GM23338 (cell line): ENCODE results near the gene CSRNP3. TPM values are rescaled to one million over a fixed set of nuclear protein-coding genes. Genes with fewer than 3 reads are reported as not detected.
A peak's percentile ranks its signal among the peaks of the same experiment; 100 is the strongest.

ENCODE experiments used
- ATAC-seq: fragments of 200-7000 bp; cut with Tn5 transposase; 3 replicates; pipeline ENCODE4 v1.9.1; 2020
- DNase-seq: peaks from one replicate; pipeline ENCODE4 v3.0.0-alpha.2; 2015; ENCODE audit warnings: low spot score
- H2AFZ ChIP-seq: fragments of 200-600 bp; sonication (generic); 2 replicates; pipeline ENCODE4 v1.8.0; 2016; ENCODE audit warnings: antibody characterized with exemption, mild to moderate bottlenecking, moderate library complexity
- H3F3A ChIP-seq: fragments of 200-600 bp; sonication (generic); replicated peaks from 2 replicates; pipeline ENCODE4 v1.8.0; 2017; ENCODE audit warnings: antibody characterized with exemption, mixed run types, low read depth
- H3K27ac ChIP-seq: fragments of 200-600 bp; sonication (generic); 2 replicates; pipeline ENCODE4 v1.6.1; 2016; ENCODE audit warnings: low read depth
- H3K27me3 ChIP-seq: fragments of 200-600 bp; sonication (generic); 2 replicates; pipeline ENCODE4 v1.8.0; 2016; ENCODE audit warnings: mild to moderate bottlenecking, mixed run types, moderate library complexity; ENCODE audit not compliant: insufficient read depth
- H3K36me3 ChIP-seq: fragments of 200-600 bp; sonication (generic); 2 replicates; pipeline ENCODE4 v1.8.0; 2016; ENCODE audit warnings: mild to moderate bottlenecking; ENCODE audit not compliant: insufficient read depth
- H3K4me1 ChIP-seq: fragments of 200-600 bp; sonication (generic); 2 replicates; pipeline ENCODE4 v1.8.0; 2016; ENCODE audit warnings: mild to moderate bottlenecking, moderate library complexity; ENCODE audit not compliant: insufficient read depth
- H3K4me2 ChIP-seq: fragments of 200-600 bp; sonication (generic); 2 replicates; pipeline ENCODE4 v1.7.1; 2017; ENCODE audit warnings: mixed run types
- H3K4me3 ChIP-seq: fragments of 200-600 bp; sonication (generic); 2 replicates; pipeline ENCODE4 v1.6.1; 2016; ENCODE audit warnings: mixed run types
- H3K79me2 ChIP-seq: fragments of 200-600 bp; sonication (generic); replicated peaks from 2 replicates; pipeline ENCODE4 v1.8.0; 2017; ENCODE audit warnings: mild to moderate bottlenecking; ENCODE audit not compliant: insufficient read depth
- H3K9me2 ChIP-seq: fragments of 200-600 bp; sonication (generic); 2 replicates; pipeline ENCODE4 v1.8.0; 2017; ENCODE audit not compliant: insufficient read depth
- H4K20me1 ChIP-seq: fragments of 200-600 bp; sonication (generic); replicated peaks from 2 replicates; pipeline ENCODE4 v1.8.0; 2017; ENCODE audit warnings: mild to moderate bottlenecking; ENCODE audit not compliant: insufficient read depth
- H3K27ac Mint-ChIP-seq: 2 replicates; pipeline ENCODE4 v1.8.0; 2020; ENCODE audit warnings: inconsistent platforms, mild to moderate bottlenecking, moderate library complexity, mixed read lengths
- H3K27me3 Mint-ChIP-seq: 3 replicates; pipeline ENCODE4 v1.8.0; 2022; ENCODE audit warnings: low read depth, mild to moderate bottlenecking, moderate library complexity, mixed read lengths, inconsistent platforms; ENCODE audit not compliant: insufficient read depth, poor library complexity
- H3K36me3 Mint-ChIP-seq: 3 replicates; pipeline ENCODE4 v1.8.0; 2021; ENCODE audit warnings: low read depth, mild to moderate bottlenecking, inconsistent platforms, moderate library complexity, mixed read lengths
- H3K4me1 Mint-ChIP-seq: 3 replicates; pipeline ENCODE4 v1.8.0; 2020; ENCODE audit warnings: mild to moderate bottlenecking, inconsistent platforms, mixed read lengths
- H3K4me3 Mint-ChIP-seq: 3 replicates; pipeline ENCODE4 v1.8.0; 2021; ENCODE audit warnings: moderate library complexity, mild to moderate bottlenecking, inconsistent platforms, mixed read lengths
- H3K9me3 Mint-ChIP-seq: 3 replicates; pipeline ENCODE4 v1.8.0; 2020; ENCODE audit warnings: moderate library complexity, mild to moderate bottlenecking, inconsistent platforms, mixed read lengths
- CREB1 ChIP-seq: fragments of 250-450 bp; sonication (Bioruptor Pico); IDR thresholded peaks from 2 replicates; pipeline ENCODE4 v1.5.0; 2020; ENCODE audit warnings: low read depth, mild to moderate bottlenecking, moderate library complexity
- POLR2AphosphoS5 ChIP-seq: IDR thresholded peaks from 2 replicates; pipeline ENCODE4 v1.6.1; 2016; ENCODE audit warnings: antibody characterized with exemption, low read depth
- ZNF331 ChIP-seq: fragments of 250-450 bp; sonication (Bioruptor Pico); IDR thresholded peaks from 2 replicates; pipeline ENCODE4 v1.5.0; 2020; ENCODE audit warnings: low read depth, mild to moderate bottlenecking, moderate library complexity
- polyA plus RNA-seq: library from polyadenylated mRNA; unstranded; fragments of >200 nt; fragmentation: Nextera tagmentation; extraction: Ambion mirVana; gene quantifications from 2 replicates; pipeline ENCODE4 v1.2.1, GENCODE V29; 2016
- total RNA-seq: library from RNA; depleted of rRNA; stranded (reverse); fragments of >200 nt; shearing (Covaris generic); gene quantifications from 2 replicates; pipeline ENCODE4 v1.2.3, GENCODE V29; 2014
- TF ChIP-seq, protein P1 (sequence below): IDR thresholded peaks from one replicate; pipeline ENCODE4 v1.6.1; 2018; ENCODE audit warnings: antibody characterized with exemption; ENCODE audit not compliant: unreplicated experiment
- TF ChIP-seq, protein P2 (sequence below), 2 experiments: fragments of 200-600 bp in 1 of 2; sonication (generic) in 1 of 2; conservative IDR thresholded peaks; 2 replicates each; pipeline versions ENCODE4 v1.5.1 to v1.6.1; 2016 to 2017; ENCODE audit warnings: antibody characterized with exemption in 2 of 2, low read depth in 2 of 2, mild to moderate bottlenecking in 2 of 2, moderate library complexity in 1 of 2
- TF ChIP-seq, protein P3 (sequence below): fragments of 250-450 bp; sonication (Bioruptor Pico); IDR thresholded peaks from 2 replicates; pipeline ENCODE4 v1.5.0; 2020; ENCODE audit warnings: mild to moderate bottlenecking, moderate library complexity

Gene CSRNP3
- total and polyA plus RNA-seq, 2 experiments from 2014 or later, result 3.8 to 6.8 TPM

DNA sequence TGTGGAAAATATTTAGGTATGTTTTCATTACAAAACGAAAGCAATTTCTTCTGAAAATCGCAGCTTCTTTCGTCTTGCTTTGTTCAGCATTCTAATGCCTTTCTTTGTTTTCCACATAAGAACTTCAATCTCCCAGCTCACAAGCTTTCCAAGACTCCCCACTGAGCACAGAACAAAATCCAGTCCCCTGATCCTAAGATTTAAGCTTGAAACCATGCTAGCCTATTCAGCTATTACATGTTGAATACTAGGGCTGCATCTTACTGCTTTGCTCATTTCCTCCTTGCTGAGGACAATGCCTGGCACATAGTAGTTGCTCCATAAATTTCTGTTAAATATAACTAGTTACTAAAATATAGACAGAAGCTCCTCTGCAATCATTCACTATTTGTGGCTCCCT is 163.9 kb downstream of the CSRNP3 start:
- TF ChIP-seq, protein P1, sequence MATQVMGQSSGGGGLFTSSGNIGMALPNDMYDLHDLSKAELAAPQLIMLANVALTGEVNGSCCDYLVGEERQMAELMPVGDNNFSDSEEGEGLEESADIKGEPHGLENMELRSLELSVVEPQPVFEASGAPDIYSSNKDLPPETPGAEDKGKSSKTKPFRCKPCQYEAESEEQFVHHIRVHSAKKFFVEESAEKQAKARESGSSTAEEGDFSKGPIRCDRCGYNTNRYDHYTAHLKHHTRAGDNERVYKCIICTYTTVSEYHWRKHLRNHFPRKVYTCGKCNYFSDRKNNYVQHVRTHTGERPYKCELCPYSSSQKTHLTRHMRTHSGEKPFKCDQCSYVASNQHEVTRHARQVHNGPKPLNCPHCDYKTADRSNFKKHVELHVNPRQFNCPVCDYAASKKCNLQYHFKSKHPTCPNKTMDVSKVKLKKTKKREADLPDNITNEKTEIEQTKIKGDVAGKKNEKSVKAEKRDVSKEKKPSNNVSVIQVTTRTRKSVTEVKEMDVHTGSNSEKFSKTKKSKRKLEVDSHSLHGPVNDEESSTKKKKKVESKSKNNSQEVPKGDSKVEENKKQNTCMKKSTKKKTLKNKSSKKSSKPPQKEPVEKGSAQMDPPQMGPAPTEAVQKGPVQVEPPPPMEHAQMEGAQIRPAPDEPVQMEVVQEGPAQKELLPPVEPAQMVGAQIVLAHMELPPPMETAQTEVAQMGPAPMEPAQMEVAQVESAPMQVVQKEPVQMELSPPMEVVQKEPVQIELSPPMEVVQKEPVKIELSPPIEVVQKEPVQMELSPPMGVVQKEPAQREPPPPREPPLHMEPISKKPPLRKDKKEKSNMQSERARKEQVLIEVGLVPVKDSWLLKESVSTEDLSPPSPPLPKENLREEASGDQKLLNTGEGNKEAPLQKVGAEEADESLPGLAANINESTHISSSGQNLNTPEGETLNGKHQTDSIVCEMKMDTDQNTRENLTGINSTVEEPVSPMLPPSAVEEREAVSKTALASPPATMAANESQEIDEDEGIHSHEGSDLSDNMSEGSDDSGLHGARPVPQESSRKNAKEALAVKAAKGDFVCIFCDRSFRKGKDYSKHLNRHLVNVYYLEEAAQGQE, result no peak
- TF ChIP-seq POLR2AphosphoS5 (no peak), CREB1 (CRISPR knock-in tag) (no peak), ZNF331 (CRISPR knock-in tag) (no peak)
- TF ChIP-seq, protein P2, sequence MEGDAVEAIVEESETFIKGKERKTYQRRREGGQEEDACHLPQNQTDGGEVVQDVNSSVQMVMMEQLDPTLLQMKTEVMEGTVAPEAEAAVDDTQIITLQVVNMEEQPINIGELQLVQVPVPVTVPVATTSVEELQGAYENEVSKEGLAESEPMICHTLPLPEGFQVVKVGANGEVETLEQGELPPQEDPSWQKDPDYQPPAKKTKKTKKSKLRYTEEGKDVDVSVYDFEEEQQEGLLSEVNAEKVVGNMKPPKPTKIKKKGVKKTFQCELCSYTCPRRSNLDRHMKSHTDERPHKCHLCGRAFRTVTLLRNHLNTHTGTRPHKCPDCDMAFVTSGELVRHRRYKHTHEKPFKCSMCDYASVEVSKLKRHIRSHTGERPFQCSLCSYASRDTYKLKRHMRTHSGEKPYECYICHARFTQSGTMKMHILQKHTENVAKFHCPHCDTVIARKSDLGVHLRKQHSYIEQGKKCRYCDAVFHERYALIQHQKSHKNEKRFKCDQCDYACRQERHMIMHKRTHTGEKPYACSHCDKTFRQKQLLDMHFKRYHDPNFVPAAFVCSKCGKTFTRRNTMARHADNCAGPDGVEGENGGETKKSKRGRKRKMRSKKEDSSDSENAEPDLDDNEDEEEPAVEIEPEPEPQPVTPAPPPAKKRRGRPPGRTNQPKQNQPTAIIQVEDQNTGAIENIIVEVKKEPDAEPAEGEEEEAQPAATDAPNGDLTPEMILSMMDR (conservative IDR thresholded peaks at IDR 0.05; ENCODE audit: low read depth in 2 of 2), result no peak
- TF ChIP-seq, protein P3, sequence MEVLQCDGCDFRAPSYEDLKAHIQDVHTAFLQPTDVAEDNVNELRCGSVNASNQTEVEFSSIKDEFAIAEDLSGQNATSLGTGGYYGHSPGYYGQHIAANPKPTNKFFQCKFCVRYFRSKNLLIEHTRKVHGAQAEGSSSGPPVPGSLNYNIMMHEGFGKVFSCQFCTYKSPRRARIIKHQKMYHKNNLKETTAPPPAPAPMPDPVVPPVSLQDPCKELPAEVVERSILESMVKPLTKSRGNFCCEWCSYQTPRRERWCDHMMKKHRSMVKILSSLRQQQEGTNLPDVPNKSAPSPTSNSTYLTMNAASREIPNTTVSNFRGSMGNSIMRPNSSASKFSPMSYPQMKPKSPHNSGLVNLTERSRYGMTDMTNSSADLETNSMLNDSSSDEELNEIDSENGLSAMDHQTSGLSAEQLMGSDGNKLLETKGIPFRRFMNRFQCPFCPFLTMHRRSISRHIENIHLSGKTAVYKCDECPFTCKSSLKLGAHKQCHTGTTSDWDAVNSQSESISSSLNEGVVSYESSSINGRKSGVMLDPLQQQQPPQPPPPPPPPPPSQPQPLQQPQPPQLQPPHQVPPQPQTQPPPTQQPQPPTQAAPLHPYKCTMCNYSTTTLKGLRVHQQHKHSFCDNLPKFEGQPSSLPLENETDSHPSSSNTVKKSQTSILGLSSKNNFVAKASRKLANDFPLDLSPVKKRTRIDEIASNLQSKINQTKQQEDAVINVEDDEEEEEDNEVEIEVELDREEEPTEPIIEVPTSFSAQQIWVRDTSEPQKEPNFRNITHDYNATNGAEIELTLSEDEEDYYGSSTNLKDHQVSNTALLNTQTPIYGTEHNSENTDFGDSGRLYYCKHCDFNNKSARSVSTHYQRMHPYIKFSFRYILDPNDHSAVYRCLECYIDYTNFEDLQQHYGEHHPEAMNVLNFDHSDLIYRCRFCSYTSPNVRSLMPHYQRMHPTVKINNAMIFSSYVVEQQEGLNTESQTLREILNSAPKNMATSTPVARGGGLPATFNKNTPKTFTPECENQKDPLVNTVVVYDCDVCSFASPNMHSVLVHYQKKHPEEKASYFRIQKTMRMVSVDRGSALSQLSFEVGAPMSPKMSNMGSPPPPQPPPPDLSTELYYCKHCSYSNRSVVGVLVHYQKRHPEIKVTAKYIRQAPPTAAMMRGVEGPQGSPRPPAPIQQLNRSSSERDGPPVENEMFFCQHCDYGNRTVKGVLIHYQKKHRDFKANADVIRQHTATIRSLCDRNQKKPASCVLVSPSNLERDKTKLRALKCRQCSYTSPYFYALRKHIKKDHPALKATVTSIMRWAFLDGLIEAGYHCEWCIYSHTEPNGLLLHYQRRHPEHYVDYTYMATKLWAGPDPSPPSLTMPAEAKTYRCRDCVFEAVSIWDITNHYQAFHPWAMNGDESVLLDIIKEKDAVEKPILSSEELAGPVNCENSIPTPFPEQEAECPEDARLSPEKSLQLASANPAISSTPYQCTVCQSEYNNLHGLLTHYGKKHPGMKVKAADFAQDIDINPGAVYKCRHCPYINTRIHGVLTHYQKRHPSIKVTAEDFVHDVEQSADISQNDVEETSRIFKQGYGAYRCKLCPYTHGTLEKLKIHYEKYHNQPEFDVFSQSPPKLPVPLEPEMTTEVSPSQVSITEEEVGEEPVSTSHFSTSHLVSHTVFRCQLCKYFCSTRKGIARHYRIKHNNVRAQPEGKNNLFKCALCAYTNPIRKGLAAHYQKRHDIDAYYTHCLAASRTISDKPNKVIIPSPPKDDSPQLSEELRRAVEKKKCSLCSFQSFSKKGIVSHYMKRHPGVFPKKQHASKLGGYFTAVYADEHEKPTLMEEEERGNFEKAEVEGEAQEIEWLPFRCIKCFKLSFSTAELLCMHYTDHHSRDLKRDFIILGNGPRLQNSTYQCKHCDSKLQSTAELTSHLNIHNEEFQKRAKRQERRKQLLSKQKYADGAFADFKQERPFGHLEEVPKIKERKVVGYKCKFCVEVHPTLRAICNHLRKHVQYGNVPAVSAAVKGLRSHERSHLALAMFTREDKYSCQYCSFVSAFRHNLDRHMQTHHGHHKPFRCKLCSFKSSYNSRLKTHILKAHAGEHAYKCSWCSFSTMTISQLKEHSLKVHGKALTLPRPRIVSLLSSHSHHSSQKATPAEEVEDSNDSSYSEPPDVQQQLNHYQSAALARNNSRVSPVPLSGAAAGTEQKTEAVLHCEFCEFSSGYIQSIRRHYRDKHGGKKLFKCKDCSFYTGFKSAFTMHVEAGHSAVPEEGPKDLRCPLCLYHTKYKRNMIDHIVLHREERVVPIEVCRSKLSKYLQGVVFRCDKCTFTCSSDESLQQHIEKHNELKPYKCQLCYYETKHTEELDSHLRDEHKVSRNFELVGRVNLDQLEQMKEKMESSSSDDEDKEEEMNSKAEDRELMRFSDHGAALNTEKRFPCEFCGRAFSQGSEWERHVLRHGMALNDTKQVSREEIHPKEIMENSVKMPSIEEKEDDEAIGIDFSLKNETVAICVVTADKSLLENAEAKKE (CRISPR knock-in tag), result no peak
- ATAC-seq (peak; percentile 72), DNase-seq (peak; percentile 85)
- Mint-ChIP-seq H3K9me3 (no peaks in the 10 kb centered on the region), H3K36me3 (no peaks in the 10 kb centered on the region), H3K4me1 (peaks cover 51% of the 10 kb centered on the region), H3K27ac (peak overlapping the region; percentile 61), H3K4me3 (peak overlapping the region; percentile 17; the same call in 2 of the 3 replicates), H3K27me3 (peaks cover 5% of the 10 kb centered on the region)
- no peaks in the 10 kb centered on the region for H4K20me1 ChIP-seq
- peaks cover 44% of the 10 kb centered on the region for H3K4me1 ChIP-seq
- no peaks in the 10 kb centered on the region for H3F3A ChIP-seq
- H3K4me3 ChIP-seq, result no peak overlapping the region
- H3K36me3 ChIP-seq, result no peaks in the 10 kb centered on the region
- no peak overlapping the region for H2AFZ ChIP-seq
- no peaks in the 10 kb centered on the region for H3K79me2 ChIP-seq
- no peaks in the 10 kb centered on the region for H3K27me3 ChIP-seq
- peak overlapping the region; percentile 91 for H3K27ac ChIP-seq
- peak overlapping the region; percentile 2 for H3K4me2 ChIP-seq
- H3K9me2 ChIP-seq, result no peaks in the 10 kb centered on the region
